Astrocyte of the spinal cord (primary cell): ENCODE data around the gene SOWAHA.

Experiments used
- DNase-seq: peaks from one replicate; pipeline ENCODE4 v3.0.0; 2011; ENCODE audit warnings: low read depth, low spot score
- H3K4me3 ChIP-seq: 2 replicates; pipeline ENCODE4 v1.5.1; 2011; ENCODE audit warnings: low read depth, mild to moderate bottlenecking, low read length, moderate library complexity
- CTCF ChIP-seq: IDR thresholded peaks from 2 replicates; pipeline ENCODE4 v1.5.1; 2012; ENCODE audit warnings: low read depth, mild to moderate bottlenecking, low read length, inconsistent platforms
- in situ Hi-C: cut with HindIII; loops from 2 replicates; pipeline ENCODE4 v1.10.0; 2017; ENCODE audit warnings: low sequenced_read_pairs

SOWAHA gene

GRCh38 chr5:132807163-132807838 is 5.8 kb upstream of the SOWAHA start:
- H3K4me3 ChIP-seq, result no peak overlapping the region
- in situ Hi-C loops, result no loop called here
- DNase-seq, result no peak
- TF ChIP-seq CTCF, result peak; percentile 14

GRCh38 chr5:132808448-132808847 is 4.7 kb upstream of the SOWAHA start:
- H3K4me3 ChIP-seq, result no peak overlapping the region
- no peak for DNase-seq
- no peak for TF ChIP-seq CTCF
- in situ Hi-C loops, result no loop called here

- DNase-seq, result no peak
- in situ Hi-C loops, result no loop called here
- no peak for TF ChIP-seq CTCF
- no peak overlapping the region for H3K4me3 ChIP-seq
Measured at GRCh38 chr5:132808866-132809265, 4.2 kb upstream of the SOWAHA start.

GRCh38 chr5:132810605-132811004 is 2.5 kb upstream of the SOWAHA start:
- in situ Hi-C loops, result no loop called here
- no peak for TF ChIP-seq CTCF
- DNase-seq, result no peak
- no peak overlapping the region for H3K4me3 ChIP-seq

GRCh38 chr5:132812123-132812765 is 858 bp upstream of the SOWAHA start:
- in situ Hi-C loops, result no loop called here
- DNase-seq, result no peak
- H3K4me3 ChIP-seq, result no peak overlapping the region
- TF ChIP-seq CTCF, result no peak

- no peak overlapping the region for H3K4me3 ChIP-seq
- in situ Hi-C loops, result no loop called here
- no peak for TF ChIP-seq CTCF
Measured at GRCh38 chr5:132813599-132814502, 749 bp downstream of the SOWAHA start.

More at GRCh38 chr5:132813599-132814502, 749 bp downstream of the SOWAHA start:
- DNase-seq, result no peak
